Measurements from ENCODE around the gene BDH1. TPM values are rescaled to one million over a fixed set of nuclear protein-coding genes. Genes with fewer than 3 reads are reported as not detected.

BDH1 gene
- total RNA-seq, 2 experiments from 2014 or later = 54.2 to 55.8 TPM

- CTCF ChIA-PET = no interaction called here
- H3K27ac Mint-ChIP-seq = no peak overlapping the region
- H3K4me1 Mint-ChIP-seq = no peaks in the 10 kb centered on the region
- DNase-seq = no peak
- no peaks in the 10 kb centered on the region for H3K9me3 Mint-ChIP-seq
- H3K4me3 Mint-ChIP-seq = no peak overlapping the region
- no peaks in the 10 kb centered on the region for H3K27me3 Mint-ChIP-seq
- POLR2A ChIA-PET = no interaction called here
- peaks cover 33% of the 10 kb centered on the region for H3K36me3 Mint-ChIP-seq (ENCODE audit: low read depth)
Observed at GRCh38 chr3:197533927-197534725, 21.6 kb downstream of the BDH1 start.

DNA sequence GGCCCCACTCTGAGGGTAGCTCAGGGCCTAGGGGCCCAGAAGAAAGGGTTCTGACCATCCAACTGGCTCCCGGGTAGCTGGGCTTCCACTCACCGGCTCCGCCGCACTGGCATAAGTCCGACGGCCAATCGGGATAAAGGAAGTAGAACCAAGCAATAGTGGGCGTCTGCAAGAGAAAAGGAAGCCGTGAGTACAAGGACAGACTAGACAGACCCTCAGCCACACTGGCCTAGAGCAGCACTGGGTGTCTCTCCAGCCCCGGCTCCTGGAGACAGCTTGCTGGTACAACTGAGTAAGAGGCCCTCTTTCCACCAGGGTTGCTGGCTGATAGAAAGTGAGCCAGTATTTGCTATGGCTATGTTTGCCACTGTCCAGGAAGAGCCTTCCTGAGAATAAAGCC is 22.4 kb downstream of the BDH1 start:
- H3K27ac Mint-ChIP-seq = no peak overlapping the region
- no peaks in the 10 kb centered on the region for H3K27me3 Mint-ChIP-seq
- POLR2A ChIA-PET = no interaction called here
- no peaks in the 10 kb centered on the region for H3K4me1 Mint-ChIP-seq
- H3K4me3 Mint-ChIP-seq = no peak overlapping the region
- peaks cover 34% of the 10 kb centered on the region for H3K36me3 Mint-ChIP-seq (ENCODE audit: low read depth)
- H3K9me3 Mint-ChIP-seq = no peaks in the 10 kb centered on the region
- DNase-seq = no peak
- CTCF ChIA-PET = no interaction called here

DNA sequence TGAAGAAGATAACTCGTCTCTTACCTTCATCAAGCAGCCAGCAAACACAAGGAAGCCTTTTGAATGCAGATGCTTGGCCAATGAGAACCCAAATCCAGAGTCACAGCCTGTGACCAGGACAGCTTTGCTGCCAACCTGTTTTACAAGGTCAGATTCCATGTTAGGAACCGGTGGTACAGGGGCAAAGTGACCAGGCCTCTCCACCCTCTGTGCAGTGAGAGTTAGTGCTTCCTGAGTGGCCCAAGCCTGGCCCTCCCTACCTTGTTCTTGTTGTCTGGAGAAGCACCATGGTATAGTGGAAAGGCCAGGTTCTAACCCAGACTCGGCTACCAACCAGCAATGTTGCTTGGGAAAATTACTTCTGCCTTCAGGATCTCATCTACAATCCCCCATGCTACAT is 23.4 kb downstream of the BDH1 start:
- ChIA-PET CTCF (interaction anchor here (0.6 kb wide), 1 partner anchor 259 kb away, joined by 5 read pairs; no protein-coding TSS in a partner anchor), POLR2A (no interaction called here)
- DNase-seq = no peak

DNA sequence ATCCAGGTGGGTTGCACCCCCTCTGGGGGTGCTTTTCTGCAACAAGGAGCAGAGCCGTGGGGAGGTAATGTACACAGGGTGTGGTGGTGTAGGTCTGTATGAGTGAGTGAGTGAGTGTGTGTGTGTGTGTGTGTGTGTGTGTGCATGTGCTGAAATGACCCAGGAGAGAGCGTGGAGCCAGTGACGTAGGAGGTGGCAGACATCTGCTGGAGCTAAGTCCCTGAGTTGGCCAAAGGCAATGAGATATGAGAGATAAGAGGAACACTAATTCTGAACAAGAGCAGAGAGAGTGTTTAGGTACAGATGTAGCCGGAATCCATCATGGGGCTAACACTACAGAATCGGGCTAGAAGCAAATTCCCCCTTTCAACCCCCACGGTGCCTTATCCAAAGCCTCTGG is 27.6 kb downstream of the BDH1 start:
- Mint-ChIP-seq H3K9me3 (no peaks in the 10 kb centered on the region), H3K4me3 (no peak overlapping the region), H3K36me3 (ENCODE audit: low read depth) (peaks cover 44% of the 10 kb centered on the region), H3K4me1 (no peaks in the 10 kb centered on the region), H3K27me3 (no peaks in the 10 kb centered on the region), H3K27ac (no peak overlapping the region)
- ChIA-PET CTCF (no interaction called here), POLR2A (no interaction called here)
- no peak for DNase-seq

More for the DNA sequence above, 23.4 kb downstream of the BDH1 start:
- Mint-ChIP-seq H3K4me1 (no peaks in the 10 kb centered on the region), H3K27ac (no peak overlapping the region), H3K9me3 (no peaks in the 10 kb centered on the region), H3K27me3 (no peaks in the 10 kb centered on the region), H3K36me3 (ENCODE audit: low read depth) (peaks cover 39% of the 10 kb centered on the region), H3K4me3 (no peak overlapping the region)

- H3K4me1 Mint-ChIP-seq = no peaks in the 10 kb centered on the region
- POLR2A ChIA-PET = no interaction called here
Observed at GRCh38 chr3:197527569-197527968, 28.2 kb downstream of the BDH1 start.

GRCh38 chr3:197525706-197526105 is 30.1 kb downstream of the BDH1 start:
- no peaks in the 10 kb centered on the region for H3K4me1 Mint-ChIP-seq
- DNase-seq = no peak
- peaks cover 48% of the 10 kb centered on the region for H3K36me3 Mint-ChIP-seq (ENCODE audit: low read depth)
- no peaks in the 10 kb centered on the region for H3K9me3 Mint-ChIP-seq
- POLR2A ChIA-PET = interaction anchor here (2.5 kb wide), 1 partner anchor 11 kb away, joined by 5 read pairs; no protein-coding TSS in a partner anchor
- CTCF ChIA-PET = no interaction called here
- H3K27ac Mint-ChIP-seq = no peak overlapping the region
- no peak overlapping the region for H3K4me3 Mint-ChIP-seq
- H3K27me3 Mint-ChIP-seq = no peaks in the 10 kb centered on the region

More at GRCh38 chr3:197527569-197527968, 28.2 kb downstream of the BDH1 start:
- Mint-ChIP-seq H3K36me3 (ENCODE audit: low read depth) (peaks cover 46% of the 10 kb centered on the region), H3K9me3 (no peaks in the 10 kb centered on the region), H3K4me3 (no peak overlapping the region), H3K27ac (no peak overlapping the region), H3K27me3 (no peaks in the 10 kb centered on the region)
- CTCF ChIA-PET = no interaction called here
- DNase-seq = no peak

DNA sequence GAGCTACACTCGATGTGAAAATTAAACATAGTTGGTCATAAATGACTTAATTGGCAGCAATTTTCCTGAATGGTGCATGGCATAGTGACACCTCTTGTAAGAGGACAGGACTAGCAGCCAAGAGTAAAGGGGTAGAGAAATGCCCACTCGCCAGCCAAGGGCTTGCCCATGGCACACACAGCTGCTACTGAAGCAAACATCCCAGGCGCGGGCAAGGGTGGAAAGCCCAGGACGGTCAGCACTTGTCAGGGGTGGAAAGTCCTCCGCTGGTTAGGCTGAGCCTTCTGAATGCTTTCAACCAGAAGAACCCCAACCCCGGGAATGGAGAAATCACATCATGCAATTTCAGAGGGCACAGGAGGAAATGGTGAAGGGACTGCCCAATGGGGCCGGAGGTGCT is 31.6 kb downstream of the BDH1 start:
- Mint-ChIP-seq H3K9me3 (peaks cover under 1% of the 10 kb centered on the region), H3K27ac (no peak overlapping the region)
- CTCF ChIA-PET = no interaction called here

GRCh38 chr3:197523526-197523925 is 32.2 kb downstream of the BDH1 start:
- H3K36me3 Mint-ChIP-seq (ENCODE audit: low read depth) = peaks cover 53% of the 10 kb centered on the region
- ChIA-PET CTCF (no interaction called here), POLR2A (no interaction called here)
- peaks cover 4% of the 10 kb centered on the region for H3K9me3 Mint-ChIP-seq
- no peak overlapping the region for H3K27ac Mint-ChIP-seq
- no peak for DNase-seq
- H3K4me1 Mint-ChIP-seq = peaks cover 4% of the 10 kb centered on the region
- H3K27me3 Mint-ChIP-seq = no peaks in the 10 kb centered on the region
- H3K4me3 Mint-ChIP-seq = no peak overlapping the region

More for the DNA sequence above, 31.6 kb downstream of the BDH1 start:
- no peak for DNase-seq
- Mint-ChIP-seq H3K4me3 (no peak overlapping the region), H3K4me1 (peaks cover 1% of the 10 kb centered on the region), H3K36me3 (ENCODE audit: low read depth) (peaks cover 49% of the 10 kb centered on the region), H3K27me3 (no peaks in the 10 kb centered on the region)
- POLR2A ChIA-PET = interaction anchor here (2.5 kb wide), 1 partner anchor 9 kb away, joined by 5 read pairs; no protein-coding TSS in a partner anchor

DNA sequence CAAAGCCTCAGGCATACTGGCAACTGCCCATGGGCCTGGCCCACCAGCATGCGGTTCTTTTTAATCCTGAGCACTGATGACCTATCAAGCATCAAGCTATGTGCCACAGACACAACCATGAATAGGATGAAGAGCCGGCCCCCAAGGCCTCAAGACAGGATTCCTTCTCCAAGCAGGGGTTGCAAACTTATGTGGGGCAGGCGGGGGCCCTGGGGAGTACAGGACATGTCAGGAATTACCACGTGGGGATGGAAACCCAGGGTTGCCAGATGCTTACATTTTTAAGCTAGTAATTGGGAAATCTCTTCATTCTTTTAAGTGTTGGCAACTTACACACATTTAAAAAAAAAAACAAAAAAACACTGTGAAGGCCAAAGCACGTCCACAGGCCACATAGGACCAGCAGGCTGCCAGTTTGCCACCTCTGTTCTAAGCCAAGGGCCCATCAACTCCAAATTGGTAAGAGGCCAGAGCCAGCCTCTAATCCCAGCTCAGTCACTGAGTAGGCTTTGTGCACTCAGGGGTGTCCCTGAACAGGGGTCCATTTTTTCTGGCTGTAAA is 32.8 kb downstream of the BDH1 start:
- Mint-ChIP-seq H3K9me3 (peaks cover 4% of the 10 kb centered on the region), H3K36me3 (ENCODE audit: low read depth) (peaks cover 47% of the 10 kb centered on the region), H3K4me1 (peaks cover 4% of the 10 kb centered on the region), H3K4me3 (no peak overlapping the region), H3K27ac (no peak overlapping the region), H3K27me3 (no peaks in the 10 kb centered on the region)
- no peak for DNase-seq
- ChIA-PET CTCF (no interaction called here), POLR2A (no interaction called here)

DNA sequence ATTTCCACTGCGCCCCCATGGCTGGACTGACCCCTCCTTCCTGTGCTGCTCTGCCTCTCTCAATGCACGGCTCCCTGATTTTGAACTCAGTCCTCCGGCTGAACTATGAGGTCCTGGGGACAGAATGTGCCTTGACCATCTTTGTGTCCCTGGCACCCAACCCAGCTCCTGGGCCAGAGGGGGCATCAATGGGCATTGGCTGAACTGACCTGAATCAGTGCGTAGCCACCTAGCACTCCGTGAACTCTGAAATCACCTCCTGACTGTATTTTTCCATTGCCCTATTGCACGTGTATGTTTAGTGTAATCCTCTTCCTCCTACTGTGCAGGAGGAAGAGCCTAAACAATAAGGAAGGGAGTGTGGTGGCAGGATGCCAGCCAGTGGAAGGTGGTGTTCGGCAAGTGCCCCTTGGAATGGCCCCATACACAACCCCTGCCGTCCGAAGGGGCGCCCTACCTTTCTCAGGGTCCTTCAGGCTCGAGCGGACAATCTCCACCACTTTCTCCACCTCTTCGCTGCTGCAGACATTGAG is 33.5 kb downstream of the BDH1 start:
- Mint-ChIP-seq H3K27me3 (no peaks in the 10 kb centered on the region), H3K4me1 (peaks cover 4% of the 10 kb centered on the region), H3K27ac (no peak overlapping the region), H3K4me3 (no peak overlapping the region), H3K36me3 (ENCODE audit: low read depth) (peaks cover 42% of the 10 kb centered on the region), H3K9me3 (peaks cover 4% of the 10 kb centered on the region)
- ChIA-PET CTCF (no interaction called here), POLR2A (no interaction called here)
- DNase-seq = no peak

- peaks cover 10% of the 10 kb centered on the region for H3K4me1 Mint-ChIP-seq
- POLR2A ChIA-PET = interaction anchor here (0.6 kb wide), 1 partner anchor 11 kb away, joined by 3 read pairs; no protein-coding TSS in a partner anchor
- no peaks in the 10 kb centered on the region for H3K27me3 Mint-ChIP-seq
- peaks cover 41% of the 10 kb centered on the region for H3K36me3 Mint-ChIP-seq (ENCODE audit: low read depth)
- DNase-seq = no peak
- CTCF ChIA-PET = no interaction called here
- H3K9me3 Mint-ChIP-seq = peaks cover 4% of the 10 kb centered on the region
- no peak overlapping the region for H3K27ac Mint-ChIP-seq
- H3K4me3 Mint-ChIP-seq = no peak overlapping the region
Observed at GRCh38 chr3:197521277-197522182, 34.2 kb downstream of the BDH1 start.

DNA sequence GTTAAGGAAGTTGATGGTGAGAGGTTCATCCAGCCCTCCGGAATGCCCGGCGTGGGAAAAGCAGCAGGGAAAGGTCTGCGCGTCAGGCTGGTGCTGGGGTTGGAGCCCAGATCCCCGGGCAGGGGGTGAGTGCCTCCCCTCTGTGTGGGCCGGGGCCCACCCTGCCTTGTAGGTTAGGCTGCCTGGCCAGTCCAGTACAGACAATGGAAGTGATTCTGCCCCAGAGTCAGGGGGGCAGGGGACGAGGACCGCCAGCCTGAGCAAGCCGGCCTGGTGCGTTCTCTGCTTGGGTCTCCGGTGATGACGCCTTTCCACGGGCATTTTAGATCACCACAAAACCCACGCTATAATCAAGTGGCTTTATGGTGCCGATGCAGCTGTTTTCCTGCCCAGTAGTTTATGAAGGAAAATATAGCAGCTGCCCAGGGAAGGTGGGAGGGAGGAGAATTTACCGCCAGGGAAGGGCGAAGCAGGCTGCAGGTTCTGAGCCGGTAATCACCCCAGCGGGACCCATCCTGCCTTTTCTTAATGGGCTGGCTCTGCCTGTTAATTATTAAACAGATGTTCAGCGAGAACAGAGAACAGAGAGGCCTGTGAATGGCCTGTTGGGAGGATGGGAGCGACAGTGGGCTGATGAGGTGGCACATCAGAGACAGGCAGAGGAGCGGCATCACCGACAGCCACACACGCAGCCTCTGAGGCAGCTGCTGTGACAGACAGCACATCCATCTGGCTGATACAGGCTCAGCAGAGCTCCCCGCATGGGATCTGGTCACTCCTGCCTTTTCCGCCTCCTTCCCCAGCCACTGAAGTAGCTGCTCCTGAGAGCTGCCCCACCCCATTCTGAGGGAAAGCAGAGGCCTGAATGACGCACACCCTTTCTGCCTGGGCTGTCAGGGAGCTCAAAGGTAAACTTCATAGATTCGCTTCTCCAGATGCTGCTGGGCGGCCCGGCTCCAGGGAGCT is 35.2 kb downstream of the BDH1 start:
- H3K27ac Mint-ChIP-seq = no peak overlapping the region
- no peak overlapping the region for H3K4me3 Mint-ChIP-seq
- no peaks in the 10 kb centered on the region for H3K27me3 Mint-ChIP-seq
- peaks cover 49% of the 10 kb centered on the region for H3K36me3 Mint-ChIP-seq (ENCODE audit: low read depth)
- H3K4me1 Mint-ChIP-seq = peaks cover 13% of the 10 kb centered on the region
- H3K9me3 Mint-ChIP-seq = peaks cover 4% of the 10 kb centered on the region
- DNase-seq = no peak
- ChIA-PET POLR2A (interaction anchor here (0.6 kb wide), 1 partner anchor 10 kb away, joined by 3 read pairs; no protein-coding TSS in a partner anchor), CTCF (no interaction called here)
